HepG2 (cell line): Measurements from ENCODE around the gene SLC25A25. TPM values are rescaled to one million over a fixed set of nuclear protein-coding genes. Genes with fewer than 3 reads are reported as not detected.

Experiments
- CAMTA2 ChIP-seq: sonication (generic); formaldehyde crosslinking; IDR thresholded peaks from 2 replicates; pipeline ENCODE4 v1.4.0; 2020; ENCODE audit warnings: mild to moderate bottlenecking, missing genetic modification reagents, borderline replicate concordance
- ELK4 ChIP-seq: sonication (generic); formaldehyde crosslinking; IDR thresholded peaks from 2 replicates; pipeline ENCODE4 v1.9.0; 2021; ENCODE audit warnings: missing genetic modification reagents, borderline replicate concordance
- JUNB ChIP-seq: sonication (generic); formaldehyde crosslinking; IDR thresholded peaks from 2 replicates; pipeline ENCODE4 v1.8.0; 2022; ENCODE audit warnings: missing genetic modification reagents, mild to moderate bottlenecking, borderline replicate concordance
- MXD4 ChIP-seq: IDR thresholded peaks from 2 replicates; pipeline ENCODE4 v1.6.1; 2016; ENCODE audit warnings: mild to moderate bottlenecking, missing biosample characterization, missing genetic modification reagents
- NFKBIZ ChIP-seq: IDR thresholded peaks from 2 replicates; pipeline ENCODE4 v1.6.1; 2018; ENCODE audit warnings: missing genetic modification reagents, missing compliant biosample characterization
- PAX8 ChIP-seq: sonication (generic); formaldehyde crosslinking; IDR thresholded peaks from 2 replicates; pipeline ENCODE4 v1.8.0; 2022; ENCODE audit warnings: mild to moderate bottlenecking, missing genetic modification reagents, borderline replicate concordance
- SAFB2 ChIP-seq: sonication (generic); formaldehyde crosslinking; IDR thresholded peaks from 2 replicates; pipeline ENCODE4 v1.5.1; 2020; ENCODE audit warnings: missing genetic modification reagents, low read depth, mild to moderate bottlenecking, borderline replicate concordance
- THYN1 ChIP-seq: sonication (generic); formaldehyde crosslinking; IDR thresholded peaks from 2 replicates; pipeline ENCODE4 v1.8.1; 2023; ENCODE audit warnings: low read depth, mild to moderate bottlenecking, moderate library complexity, missing genetic modification reagents, borderline replicate concordance
- WIZ ChIP-seq: sonication (generic); formaldehyde crosslinking; IDR thresholded peaks from 2 replicates; pipeline ENCODE4 v1.5.1; 2020; ENCODE audit warnings: mild to moderate bottlenecking, missing genetic modification reagents
- ZBTB49 ChIP-seq: sonication (generic); formaldehyde crosslinking; IDR thresholded peaks from 2 replicates; pipeline ENCODE4 v1.4.0; 2020; ENCODE audit warnings: missing genetic modification reagents, borderline replicate concordance
- ZFX ChIP-seq: sonication (generic); formaldehyde crosslinking; IDR thresholded peaks from 2 replicates; pipeline ENCODE4 v1.4.0; 2020; ENCODE audit warnings: mild to moderate bottlenecking, low read depth, missing genetic modification reagents, moderate library complexity
- ZFY ChIP-seq: sonication (generic); formaldehyde crosslinking; IDR thresholded peaks from 2 replicates; pipeline ENCODE4 v1.4.0; 2020; ENCODE audit warnings: missing genetic modification reagents
- ZNF224 ChIP-seq: sonication (generic); formaldehyde crosslinking; IDR thresholded peaks from 2 replicates; pipeline ENCODE4 v1.5.0; 2020; ENCODE audit warnings: mild to moderate bottlenecking, missing genetic modification reagents
- ZNF317 ChIP-seq: sonication (generic); formaldehyde crosslinking; IDR thresholded peaks from 2 replicates; pipeline ENCODE4 v1.5.0; 2020; ENCODE audit warnings: mild to moderate bottlenecking, missing genetic modification reagents
- ZNF629 ChIP-seq: sonication (generic); formaldehyde crosslinking; conservative IDR thresholded peaks from 2 replicates; pipeline ENCODE4 v1.5.0; 2020; ENCODE audit warnings: missing genetic modification reagents
- ZNF660 ChIP-seq: sonication (generic); formaldehyde crosslinking; IDR thresholded peaks from 2 replicates; pipeline ENCODE4 v1.5.1; 2020; ENCODE audit warnings: mild to moderate bottlenecking, low read depth, missing genetic modification reagents, borderline replicate concordance
- ZNF674 ChIP-seq: sonication (generic); formaldehyde crosslinking; IDR thresholded peaks from 2 replicates; pipeline ENCODE4 v1.5.0; 2020; ENCODE audit warnings: low read depth, mild to moderate bottlenecking, missing genetic modification reagents
- ZNF816 ChIP-seq: sonication (generic); formaldehyde crosslinking; IDR thresholded peaks from 2 replicates; pipeline ENCODE4 v1.8.0; 2022; ENCODE audit warnings: missing genetic modification reagents, mild to moderate bottlenecking, borderline replicate concordance
- polyA plus RNA-seq, 8 experiments: library from polyadenylated mRNA; depleted of rRNA in 3 of 8; stranded (reverse) in 7 of 8; unstranded in 1 of 8; fragments of >200 nt; fragmentation: Illumina TruSeq in 4 of 8; extraction: Trizol in 4 of 8; gene quantifications; 2 replicates each; pipeline versions ENCODE4 v1.2.1 to v1.2.3, GENCODE V29; 2011 to 2016; ENCODE audit warnings: low read depth in 4 of 8, missing spikeins in 1 of 8, mixed read lengths in 1 of 8; ENCODE audit not compliant: insufficient read depth in 1 of 8
- total RNA-seq, 5 experiments: library from RNA; depleted of rRNA; stranded (reverse); fragments of >200 nt; fragmentation: Illumina TruSeq; extraction: Trizol; gene quantifications; 2 replicates each; pipeline ENCODE4 v1.2.3, GENCODE V29; 2016; ENCODE audit warnings: low read depth in 1 of 5
- TF ChIP-seq, protein P1 (sequence below): sonication (generic); formaldehyde crosslinking; IDR thresholded peaks from 2 replicates; pipeline ENCODE4 v1.4.0; 2020; ENCODE audit warnings: mild to moderate bottlenecking, missing genetic modification reagents
- TF ChIP-seq, protein P2 (sequence below): sonication (generic); formaldehyde crosslinking; IDR thresholded peaks from 2 replicates; pipeline ENCODE4 v1.5.0; 2020; ENCODE audit warnings: missing genetic modification reagents

Gene SLC25A25
- total and polyA plus RNA-seq, 2 of the 13 experiments (the other 11 are each of a cell fraction or from before 2014, with no cell fraction given) = 10.5 to 24.8 TPM

- 0 out of 2 replicates have a peak, but pooled peaks have one; percentile 58 for TF ChIP-seq CAMTA2 (CRISPR knock-in tag)
- TF ChIP-seq ZFX (CRISPR knock-in tag) = no peak; the same call in 1 of the 2 replicates
- TF ChIP-seq ZNF816 (CRISPR knock-in tag) = 0 out of 2 replicates have a peak, but pooled peaks have one; percentile 12
- TF ChIP-seq ELK4 (CRISPR knock-in tag) = no peak
- no peak for TF ChIP-seq JUNB (CRISPR knock-in tag)
- TF ChIP-seq, protein P1, sequence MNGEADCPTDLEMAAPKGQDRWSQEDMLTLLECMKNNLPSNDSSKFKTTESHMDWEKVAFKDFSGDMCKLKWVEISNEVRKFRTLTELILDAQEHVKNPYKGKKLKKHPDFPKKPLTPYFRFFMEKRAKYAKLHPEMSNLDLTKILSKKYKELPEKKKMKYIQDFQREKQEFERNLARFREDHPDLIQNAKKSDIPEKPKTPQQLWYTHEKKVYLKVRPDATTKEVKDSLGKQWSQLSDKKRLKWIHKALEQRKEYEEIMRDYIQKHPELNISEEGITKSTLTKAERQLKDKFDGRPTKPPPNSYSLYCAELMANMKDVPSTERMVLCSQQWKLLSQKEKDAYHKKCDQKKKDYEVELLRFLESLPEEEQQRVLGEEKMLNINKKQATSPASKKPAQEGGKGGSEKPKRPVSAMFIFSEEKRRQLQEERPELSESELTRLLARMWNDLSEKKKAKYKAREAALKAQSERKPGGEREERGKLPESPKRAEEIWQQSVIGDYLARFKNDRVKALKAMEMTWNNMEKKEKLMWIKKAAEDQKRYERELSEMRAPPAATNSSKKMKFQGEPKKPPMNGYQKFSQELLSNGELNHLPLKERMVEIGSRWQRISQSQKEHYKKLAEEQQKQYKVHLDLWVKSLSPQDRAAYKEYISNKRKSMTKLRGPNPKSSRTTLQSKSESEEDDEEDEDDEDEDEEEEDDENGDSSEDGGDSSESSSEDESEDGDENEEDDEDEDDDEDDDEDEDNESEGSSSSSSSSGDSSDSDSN = no peak; the same call in 1 of the 2 replicates
- 0 out of 2 replicates have a peak, but pooled peaks have one; percentile 10 for TF ChIP-seq ZNF629 (CRISPR knock-in tag)
- no peak for TF ChIP-seq NFKBIZ (CRISPR knock-in tag)
- TF ChIP-seq THYN1 (CRISPR knock-in tag) = no peak
- TF ChIP-seq ZNF317 (CRISPR knock-in tag) = no peak
- no peak; the same call in 1 of the 2 replicates for TF ChIP-seq SAFB2
- 0 out of 2 replicates have a peak, but pooled peaks have one; percentile 45 for TF ChIP-seq ZNF660 (CRISPR knock-in tag)
- no peak for TF ChIP-seq PAX8 (CRISPR knock-in tag)
- peak; percentile 68 for TF ChIP-seq MXD4 (CRISPR knock-in tag)
- TF ChIP-seq ZNF224 (CRISPR knock-in tag) = peak; percentile 91
- no peak for TF ChIP-seq ZBTB49 (CRISPR knock-in tag)
- TF ChIP-seq, protein P2, sequence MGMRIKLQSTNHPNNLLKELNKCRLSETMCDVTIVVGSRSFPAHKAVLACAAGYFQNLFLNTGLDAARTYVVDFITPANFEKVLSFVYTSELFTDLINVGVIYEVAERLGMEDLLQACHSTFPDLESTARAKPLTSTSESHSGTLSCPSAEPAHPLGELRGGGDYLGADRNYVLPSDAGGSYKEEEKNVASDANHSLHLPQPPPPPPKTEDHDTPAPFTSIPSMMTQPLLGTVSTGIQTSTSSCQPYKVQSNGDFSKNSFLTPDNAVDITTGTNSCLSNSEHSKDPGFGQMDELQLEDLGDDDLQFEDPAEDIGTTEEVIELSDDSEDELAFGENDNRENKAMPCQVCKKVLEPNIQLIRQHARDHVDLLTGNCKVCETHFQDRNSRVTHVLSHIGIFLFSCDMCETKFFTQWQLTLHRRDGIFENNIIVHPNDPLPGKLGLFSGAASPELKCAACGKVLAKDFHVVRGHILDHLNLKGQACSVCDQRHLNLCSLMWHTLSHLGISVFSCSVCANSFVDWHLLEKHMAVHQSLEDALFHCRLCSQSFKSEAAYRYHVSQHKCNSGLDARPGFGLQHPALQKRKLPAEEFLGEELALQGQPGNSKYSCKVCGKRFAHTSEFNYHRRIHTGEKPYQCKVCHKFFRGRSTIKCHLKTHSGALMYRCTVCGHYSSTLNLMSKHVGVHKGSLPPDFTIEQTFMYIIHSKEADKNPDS (CRISPR knock-in tag) = no peak
- TF ChIP-seq ZFY (CRISPR knock-in tag) = peak; percentile 45; the same call in 1 of the 2 replicates
- TF ChIP-seq ZNF674 (CRISPR knock-in tag) = no peak
- TF ChIP-seq WIZ = no peak
Observed at GRCh38 chr9:128098297-128099230, 30.5 kb downstream of the SLC25A25 start (continued).
